Stimulated activated CD4-positive, alpha-beta T cell treated with anti-CD3 and anti-CD28 coated beads, Interleukin-4, amount 100 ng/mL, for 48 hours (primary cell): ENCODE results near the gene XRRA1.

Experiments
- DNase-seq, 2 donors: peaks; one replicate each; pipeline ENCODE4 v3.0.0-alpha.2; 2020; ENCODE audit warnings: low read depth in 2 of 2

XRRA1 gene

DNA sequence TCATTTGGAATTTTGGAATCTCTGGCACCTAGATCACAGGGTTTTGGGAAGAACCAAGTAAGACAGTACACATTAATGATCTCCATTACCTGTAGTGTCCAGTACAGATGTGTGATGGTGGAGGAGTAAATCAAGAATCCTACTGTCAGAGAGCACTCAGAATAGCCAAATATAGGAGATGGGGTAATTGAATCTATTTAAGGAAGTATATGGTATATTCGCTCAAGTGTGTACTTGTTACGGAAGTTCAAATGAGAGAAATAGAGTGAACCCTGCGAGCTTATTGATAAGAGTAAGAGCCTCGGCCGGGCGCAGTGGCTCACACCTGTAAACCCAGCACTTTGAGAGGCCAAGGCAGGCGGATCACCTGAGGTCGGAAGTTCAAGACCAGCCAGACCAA, 2.3 kb upstream of the XRRA1 start:
- DNase-seq: no peak

DNA sequence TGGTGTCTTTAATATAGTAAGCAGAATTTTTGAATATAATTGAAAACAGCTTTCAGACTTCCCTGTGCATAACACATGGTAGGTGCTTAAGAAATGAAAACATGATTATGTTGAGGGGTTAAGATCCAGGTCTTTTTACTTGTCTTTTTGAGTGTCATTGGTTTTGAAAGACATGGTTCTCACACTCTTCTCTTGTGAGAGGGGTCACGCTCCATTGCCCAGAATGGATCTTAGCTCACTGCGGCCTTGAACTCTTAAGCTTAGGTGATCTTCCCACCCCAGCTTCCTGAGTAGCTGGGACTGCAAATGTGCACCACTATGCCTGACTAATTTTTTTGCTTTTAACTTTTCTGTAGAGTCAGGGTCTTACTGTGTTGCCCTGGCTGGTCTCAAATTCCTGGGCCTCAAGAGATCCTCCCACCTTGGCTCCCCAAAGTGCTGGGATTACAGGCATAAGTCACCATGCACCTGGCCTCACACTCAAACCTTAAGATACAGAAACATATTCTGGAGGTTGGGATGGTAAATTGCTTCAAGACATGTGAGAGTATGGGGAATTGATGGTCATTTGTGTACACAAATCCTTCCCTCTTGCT, 1.6 kb upstream of the XRRA1 start:
- DNase-seq: no peak

- DNase-seq: no peak
Observed at GRCh38 chr11:74949753-74950137, 854 bp upstream of the XRRA1 start.

DNA sequence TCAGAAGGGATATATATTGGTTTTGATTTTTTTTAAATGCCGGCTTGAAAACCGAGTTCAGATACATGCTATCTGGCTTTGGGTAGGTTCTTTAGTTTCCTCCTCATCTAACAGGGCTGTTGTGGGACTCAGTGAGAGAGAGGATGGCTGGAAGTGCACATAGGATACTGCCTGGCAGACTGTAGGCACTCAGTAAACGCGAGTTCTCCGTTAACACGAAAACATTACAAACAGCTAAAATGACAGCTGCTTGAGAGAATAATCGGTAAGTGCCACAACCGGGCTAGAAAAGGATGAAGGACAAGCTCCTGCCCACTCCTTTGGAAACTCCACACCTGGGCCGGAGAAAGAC, 369 bp downstream of the XRRA1 start:
- no peak for DNase-seq

DNA sequence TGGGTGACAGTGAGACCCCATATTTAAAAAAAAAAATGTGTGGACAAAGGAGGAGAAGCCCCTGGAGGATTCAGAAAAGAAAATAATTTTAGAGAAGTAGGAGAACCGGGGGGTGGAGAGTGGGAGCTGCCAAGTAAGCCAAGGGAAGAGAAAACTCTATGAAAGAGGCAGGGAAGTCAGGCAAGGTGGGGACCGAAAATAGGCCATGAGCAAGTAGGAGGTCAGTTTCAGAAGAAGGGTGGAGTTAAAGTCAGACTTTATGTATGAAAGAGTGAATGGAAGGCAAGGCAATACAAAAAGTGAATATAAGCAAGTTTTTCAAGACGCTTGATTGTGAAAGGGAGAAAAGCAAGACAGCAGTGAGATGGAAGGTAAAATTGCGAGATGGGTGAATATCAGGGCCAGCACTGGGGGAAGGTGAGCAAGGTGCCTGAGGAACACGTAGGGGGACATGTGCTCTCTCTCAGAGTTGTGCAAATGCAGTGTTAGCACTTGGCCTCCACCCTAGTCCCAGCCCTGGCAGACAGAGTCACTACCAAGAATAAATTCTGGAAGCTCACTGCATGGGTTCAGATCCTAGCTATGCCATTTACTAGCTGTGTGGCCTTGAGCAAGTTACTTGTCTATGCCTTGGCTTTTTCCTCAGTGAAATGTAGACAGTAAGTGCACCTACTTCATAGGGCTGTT, 6.7 kb downstream of the XRRA1 start:
- DNase-seq: no peak

GRCh38 chr11:74941492-74941891, 7.4 kb downstream of the XRRA1 start:
- DNase-seq: no peak

DNA sequence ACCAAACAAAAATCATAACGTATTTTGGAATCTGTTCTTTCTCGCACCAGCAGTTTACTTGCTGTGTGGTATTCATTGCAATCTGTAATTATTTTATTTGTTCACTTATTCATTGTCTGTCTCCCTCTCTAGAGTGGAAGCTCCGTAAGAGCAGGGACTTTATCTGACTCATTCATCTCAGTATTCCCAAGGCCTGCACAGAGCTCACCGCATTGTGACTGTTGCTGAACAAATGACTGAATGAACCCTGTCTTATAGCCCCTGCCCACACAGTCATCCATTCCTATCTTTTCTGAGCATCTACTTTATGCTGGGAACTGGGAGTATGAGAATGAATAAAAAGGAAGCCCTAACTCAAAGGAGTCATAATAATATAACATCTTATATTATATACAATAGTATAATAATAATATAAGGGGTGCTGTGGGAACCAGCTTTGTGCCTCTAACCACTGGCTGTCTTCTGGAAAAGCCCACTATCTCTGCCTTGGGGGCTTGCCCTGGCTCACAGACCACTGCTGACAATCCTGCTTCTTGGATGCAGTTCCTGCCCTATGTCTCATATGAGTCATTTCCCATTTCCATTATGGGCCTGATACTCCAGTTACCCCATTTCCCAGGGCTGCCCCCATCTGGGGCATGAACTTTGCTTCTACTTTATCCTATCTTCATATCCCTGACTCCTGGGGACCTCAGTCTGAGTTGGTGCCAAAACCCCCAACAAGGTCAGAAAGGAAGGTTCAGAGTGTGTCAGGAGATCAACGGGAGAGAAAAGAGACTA, 11.0 kb downstream of the XRRA1 start:
- DNase-seq: no peak

- DNase-seq: no peak
Observed at GRCh38 chr11:74936976-74937375, 11.9 kb downstream of the XRRA1 start.

- DNase-seq: no peak
Observed at GRCh38 chr11:74936087-74936486, 12.8 kb downstream of the XRRA1 start.

- DNase-seq: no peak
Observed at GRCh38 chr11:74935285-74935684, 13.6 kb downstream of the XRRA1 start.

DNA sequence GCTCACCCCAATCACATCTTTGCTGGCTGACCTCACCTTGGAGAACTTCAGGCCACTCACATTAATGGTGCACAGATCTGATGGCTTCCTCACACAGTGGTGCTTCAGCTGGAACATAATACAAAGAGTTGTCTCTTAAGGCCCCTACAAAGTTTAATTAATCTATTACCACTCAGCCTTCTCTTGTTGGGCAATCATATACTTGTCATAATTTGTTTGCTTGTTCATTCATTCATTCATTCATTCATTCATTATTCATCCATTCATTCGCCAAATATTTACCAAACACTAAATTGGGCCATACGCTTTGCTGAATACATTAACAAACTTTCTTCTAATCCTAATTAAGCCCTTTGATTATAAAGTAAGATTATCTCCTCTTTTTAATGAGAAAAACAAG, 15.1 kb downstream of the XRRA1 start:
- no peak for DNase-seq

- no peak for DNase-seq
Observed at GRCh38 chr11:74932797-74933196, 16.1 kb downstream of the XRRA1 start.

DNA sequence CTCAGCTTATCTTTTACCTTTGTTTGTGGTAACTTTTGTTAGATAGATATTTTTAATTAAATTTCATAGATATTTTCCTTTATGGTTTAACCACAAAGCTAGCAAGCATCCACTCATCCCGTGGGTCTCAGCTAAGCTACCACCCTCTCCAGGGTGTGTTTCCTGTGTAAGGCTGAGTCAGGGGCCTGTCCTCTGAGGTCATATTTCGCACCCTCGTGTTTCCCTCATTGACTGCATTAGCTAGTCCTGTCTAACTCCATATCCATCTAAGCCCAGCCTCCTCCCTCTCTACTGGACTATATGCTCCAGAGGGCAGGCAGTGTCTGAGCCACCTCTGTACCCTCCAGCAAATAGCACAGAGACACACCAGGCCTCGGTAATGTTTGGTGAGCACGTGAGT, 16.7 kb downstream of the XRRA1 start:
- no peak for DNase-seq

DNA sequence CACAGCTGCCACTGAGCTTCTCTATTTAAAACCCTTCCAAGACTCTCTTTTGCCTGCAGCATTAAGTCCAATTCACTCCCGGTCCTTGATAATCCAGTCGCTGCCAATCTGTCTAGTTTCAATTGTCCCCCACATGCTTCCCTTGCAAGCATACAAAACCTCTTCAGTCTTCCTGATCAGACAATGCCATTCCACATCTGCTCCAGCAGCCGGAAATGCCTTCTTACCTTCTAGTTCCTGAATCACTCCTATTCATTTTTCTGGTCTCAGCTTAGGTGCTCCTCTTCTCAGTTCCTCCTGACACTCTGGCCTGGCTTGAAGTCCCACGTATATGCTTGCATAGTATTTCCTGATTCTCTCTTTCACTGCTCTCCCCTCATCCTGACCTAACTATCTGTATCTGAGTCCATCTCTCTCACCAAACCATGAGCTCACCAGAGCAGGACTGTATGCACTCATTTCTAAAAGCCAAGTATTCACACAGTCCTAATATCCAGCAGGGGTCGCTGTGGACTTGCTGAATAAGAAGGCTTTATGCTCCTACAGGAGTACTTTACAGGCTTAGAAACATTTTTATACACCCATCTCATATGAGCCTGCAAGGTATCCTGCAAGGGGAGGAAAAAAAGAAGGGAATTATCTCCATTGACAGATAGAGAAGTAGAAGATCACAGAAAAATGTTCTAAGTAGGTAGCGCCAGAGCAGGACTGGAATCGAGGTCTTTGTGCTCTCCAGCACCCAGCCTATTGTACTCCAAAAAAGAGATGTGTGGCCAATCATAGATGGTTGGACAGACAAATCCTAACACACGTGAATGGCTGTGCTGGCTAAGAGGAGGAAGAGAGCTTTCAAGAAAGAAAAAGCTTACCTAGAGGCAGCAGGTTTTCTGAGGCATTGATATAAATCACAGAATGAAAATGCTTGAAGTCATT, 19.2 kb downstream of the XRRA1 start:
- DNase-seq: peak; percentile 46 to 53

- DNase-seq: no peak
Observed at GRCh38 chr11:74927496-74927895, 21.4 kb downstream of the XRRA1 start.

GRCh38 chr11:74926304-74927030, 22.4 kb downstream of the XRRA1 start:
- DNase-seq: no peak

GRCh38 chr11:74925281-74925680, 23.6 kb downstream of the XRRA1 start:
- DNase-seq: no peak

DNA sequence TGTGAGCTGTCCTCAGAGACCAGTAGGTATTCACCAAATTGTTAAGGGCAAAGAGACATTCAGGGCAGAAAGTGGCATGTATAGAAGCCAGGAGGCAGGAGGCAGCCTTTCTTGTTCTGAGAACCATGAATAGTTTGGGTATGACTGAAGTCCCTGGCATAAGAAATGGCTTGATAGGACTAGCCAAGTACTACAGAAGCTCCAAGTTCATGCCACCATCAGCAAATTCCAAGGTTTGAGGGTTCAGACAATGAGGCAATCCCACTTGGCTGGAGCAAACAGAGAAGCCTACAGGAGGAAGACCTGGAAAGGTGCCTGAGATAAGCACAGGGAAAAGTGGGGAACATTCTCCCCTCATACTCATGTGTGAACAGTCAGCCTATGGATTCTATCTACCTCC, 25.8 kb downstream of the XRRA1 start:
- DNase-seq: no peak

DNA sequence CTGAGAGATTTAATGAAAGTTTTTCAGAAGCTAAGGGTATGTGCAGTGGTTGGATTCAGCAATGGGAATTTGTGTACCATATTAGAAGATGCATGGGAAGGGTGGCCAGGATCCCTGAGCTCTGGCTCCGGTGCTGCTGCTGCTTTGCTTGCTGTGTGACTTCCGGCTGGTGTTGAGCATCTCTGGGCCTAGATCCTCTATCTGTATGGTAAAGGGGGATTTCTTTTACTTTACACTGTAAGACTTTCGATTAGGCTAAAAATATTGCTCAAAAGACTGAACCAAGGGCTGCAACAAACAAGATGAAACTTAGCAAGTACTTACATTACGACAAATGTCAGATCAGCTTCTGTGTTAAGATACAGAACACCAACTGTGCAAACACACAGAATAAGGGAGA, 39.1 kb downstream of the XRRA1 start:
- no peak for DNase-seq

DNA sequence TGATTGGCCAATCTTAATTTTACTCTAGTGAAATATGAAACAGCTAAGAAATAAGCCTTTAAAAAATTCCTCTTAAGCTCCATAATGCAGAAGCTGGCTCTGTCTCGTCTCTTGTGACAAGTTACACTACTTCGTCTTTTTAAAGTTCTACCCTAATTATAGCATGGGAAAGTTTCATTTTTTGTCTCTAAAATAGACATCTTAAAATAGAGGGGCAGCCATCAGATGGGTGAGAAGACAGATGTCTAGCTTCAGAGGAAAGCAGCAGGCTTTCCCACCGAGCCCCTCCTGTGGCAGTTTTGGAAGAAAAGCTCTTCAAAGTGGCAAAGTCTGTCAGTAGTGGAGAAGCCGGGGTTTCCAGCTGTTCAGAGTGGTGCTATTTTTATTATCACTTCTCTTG, 39.5 kb downstream of the XRRA1 start:
- no peak for DNase-seq

DNA sequence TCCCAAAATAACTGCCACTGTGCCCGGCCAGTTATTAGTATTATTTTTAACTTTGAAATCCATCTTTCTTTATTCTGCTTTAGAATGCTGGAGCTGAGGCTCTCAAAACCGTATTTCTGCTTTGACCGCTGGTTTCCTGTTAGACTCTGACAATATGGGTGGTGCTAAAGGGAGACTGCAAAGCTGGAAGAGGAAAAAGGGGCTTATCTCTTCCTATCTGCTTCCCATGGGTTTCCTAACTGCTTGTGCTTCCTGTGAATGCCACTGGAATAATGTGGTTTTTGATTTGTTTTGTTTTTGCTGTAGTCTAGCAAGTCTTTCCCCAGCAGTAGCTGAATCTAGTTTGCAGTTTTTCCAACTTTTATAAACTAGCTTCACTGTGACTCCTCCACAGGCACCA, 43.6 kb downstream of the XRRA1 start:
- no peak for DNase-seq

- DNase-seq: no peak
Observed at GRCh38 chr11:74902342-74902741, 46.5 kb downstream of the XRRA1 start.
